Measurements from ENCODE around the gene BEST4.

Gene BEST4

DNA sequence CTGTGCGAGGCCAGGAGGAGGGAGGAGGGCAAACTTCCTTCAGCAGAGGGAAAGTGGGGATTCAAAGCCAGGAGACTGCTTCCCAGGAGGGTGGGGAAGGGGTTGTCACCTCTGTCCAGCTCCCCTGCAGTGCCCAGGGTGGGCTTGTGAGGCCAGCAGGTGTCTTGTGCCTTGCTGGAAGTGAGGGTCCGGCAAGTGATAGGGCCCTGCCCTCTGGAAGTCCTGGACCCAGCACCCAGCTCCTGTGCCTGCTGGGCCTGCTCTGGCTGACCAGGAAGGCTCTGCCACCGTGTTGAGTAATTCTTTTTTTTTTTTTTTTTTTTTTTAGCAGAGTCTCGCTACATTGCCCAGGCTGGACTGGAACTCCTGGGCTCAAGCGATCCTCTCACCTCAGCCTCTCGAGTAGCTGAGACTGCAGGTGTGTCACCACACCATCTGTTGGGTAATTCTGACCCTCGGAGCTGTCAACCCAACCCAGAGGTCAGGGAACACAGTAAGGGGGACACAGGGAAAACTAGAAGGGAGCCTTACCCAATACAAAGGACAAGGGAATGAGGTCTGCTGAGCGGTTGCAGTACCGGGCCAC lies 1.0 kb downstream of the BEST4 start:
- in situ Hi-C loops (cut with HindIII; ENCODE audit: low sequenced_read_pairs), result no loop called here
- DNase-seq (ENCODE audit: low read depth), result no peak
- H3K4me3 ChIP-seq (ENCODE audit: low read depth, low read length), result no peak overlapping the region
- TF ChIP-seq, protein P1, sequence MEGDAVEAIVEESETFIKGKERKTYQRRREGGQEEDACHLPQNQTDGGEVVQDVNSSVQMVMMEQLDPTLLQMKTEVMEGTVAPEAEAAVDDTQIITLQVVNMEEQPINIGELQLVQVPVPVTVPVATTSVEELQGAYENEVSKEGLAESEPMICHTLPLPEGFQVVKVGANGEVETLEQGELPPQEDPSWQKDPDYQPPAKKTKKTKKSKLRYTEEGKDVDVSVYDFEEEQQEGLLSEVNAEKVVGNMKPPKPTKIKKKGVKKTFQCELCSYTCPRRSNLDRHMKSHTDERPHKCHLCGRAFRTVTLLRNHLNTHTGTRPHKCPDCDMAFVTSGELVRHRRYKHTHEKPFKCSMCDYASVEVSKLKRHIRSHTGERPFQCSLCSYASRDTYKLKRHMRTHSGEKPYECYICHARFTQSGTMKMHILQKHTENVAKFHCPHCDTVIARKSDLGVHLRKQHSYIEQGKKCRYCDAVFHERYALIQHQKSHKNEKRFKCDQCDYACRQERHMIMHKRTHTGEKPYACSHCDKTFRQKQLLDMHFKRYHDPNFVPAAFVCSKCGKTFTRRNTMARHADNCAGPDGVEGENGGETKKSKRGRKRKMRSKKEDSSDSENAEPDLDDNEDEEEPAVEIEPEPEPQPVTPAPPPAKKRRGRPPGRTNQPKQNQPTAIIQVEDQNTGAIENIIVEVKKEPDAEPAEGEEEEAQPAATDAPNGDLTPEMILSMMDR (IDR thresholded peaks at IDR 0.05; ENCODE audit: low read depth, low read length, missing control alignments), result no peak

DNA sequence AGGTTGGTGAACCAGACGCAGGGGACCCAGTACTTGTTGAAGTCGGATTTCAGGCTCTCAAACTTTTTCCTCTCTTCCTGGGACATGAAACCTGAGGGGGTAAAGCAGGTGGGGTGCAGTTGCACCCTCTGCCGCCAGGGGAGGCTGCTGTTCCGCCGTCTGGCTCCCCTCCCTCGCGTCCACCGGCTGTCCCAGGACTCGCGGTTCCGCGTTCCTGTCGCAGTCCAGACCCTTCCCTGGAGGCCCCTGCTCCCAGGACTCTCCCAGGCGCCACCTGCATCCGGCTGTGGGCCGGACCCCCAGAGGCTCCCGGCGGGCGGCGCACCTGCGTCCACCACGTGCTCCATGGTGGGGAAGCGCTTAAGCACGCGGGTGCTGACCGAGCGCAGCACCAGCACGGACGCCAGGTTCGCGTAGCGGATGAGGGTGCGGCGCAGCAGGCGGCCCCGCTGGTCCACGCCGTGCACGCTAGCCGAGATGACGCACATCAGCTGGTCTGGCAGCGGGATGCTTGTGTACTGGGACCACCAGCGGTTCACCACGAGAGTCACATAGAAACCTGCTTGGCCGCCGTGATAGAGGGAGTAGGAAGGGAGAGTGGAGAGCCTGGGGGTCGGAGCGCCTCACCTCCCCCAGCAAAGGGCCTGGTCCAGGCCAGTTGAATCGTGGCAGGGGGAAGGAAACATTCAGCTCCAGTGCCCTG lies 1.7 kb downstream of the BEST4 start:
- TF ChIP-seq, protein P1 (IDR thresholded peaks at IDR 0.05; ENCODE audit: low read depth, low read length, missing control alignments), result peak; percentile 99
- peak overlapping the region; percentile 28 for H3K4me3 ChIP-seq (ENCODE audit: low read depth, low read length)
- no peak for DNase-seq (ENCODE audit: low read depth)
- in situ Hi-C loops (cut with HindIII; ENCODE audit: low sequenced_read_pairs), result no loop called here

DNA sequence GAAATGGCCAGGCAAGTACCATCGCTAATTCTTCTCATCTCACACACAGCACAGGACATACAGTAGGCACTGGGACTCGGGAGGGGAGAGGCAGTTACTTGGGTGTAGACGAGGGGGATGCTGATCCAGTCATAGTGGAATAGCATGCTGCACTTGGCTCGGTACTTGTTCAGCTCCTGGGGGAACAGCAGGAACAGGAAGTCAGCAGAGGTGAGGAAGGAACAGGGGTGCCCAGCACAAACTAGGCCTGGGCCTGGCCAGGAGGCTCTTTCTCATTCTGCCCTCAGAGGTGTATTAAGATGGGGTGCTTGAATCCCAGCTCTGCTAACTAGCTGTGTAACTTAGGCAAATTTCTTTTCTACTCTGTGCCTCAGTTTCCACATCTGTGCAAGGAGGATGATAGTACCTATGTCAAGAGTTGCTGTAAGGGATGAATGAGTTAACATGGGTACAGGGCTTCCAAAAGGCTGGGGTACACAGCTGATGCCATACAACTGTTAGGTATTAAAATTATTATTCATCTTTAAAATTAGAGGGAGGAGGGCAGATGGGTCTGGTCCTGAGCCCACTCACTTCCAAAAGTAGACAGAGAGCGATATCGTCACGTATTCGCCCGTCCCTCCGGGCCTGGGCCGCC lies 2.4 kb downstream of the BEST4 start:
- in situ Hi-C loops (cut with HindIII; ENCODE audit: low sequenced_read_pairs), result no loop called here
- TF ChIP-seq, protein P1 (IDR thresholded peaks at IDR 0.05; ENCODE audit: low read depth, low read length, missing control alignments), result no peak
- no peak for DNase-seq (ENCODE audit: low read depth)
- H3K4me3 ChIP-seq (ENCODE audit: low read depth, low read length), result no peak overlapping the region

DNA sequence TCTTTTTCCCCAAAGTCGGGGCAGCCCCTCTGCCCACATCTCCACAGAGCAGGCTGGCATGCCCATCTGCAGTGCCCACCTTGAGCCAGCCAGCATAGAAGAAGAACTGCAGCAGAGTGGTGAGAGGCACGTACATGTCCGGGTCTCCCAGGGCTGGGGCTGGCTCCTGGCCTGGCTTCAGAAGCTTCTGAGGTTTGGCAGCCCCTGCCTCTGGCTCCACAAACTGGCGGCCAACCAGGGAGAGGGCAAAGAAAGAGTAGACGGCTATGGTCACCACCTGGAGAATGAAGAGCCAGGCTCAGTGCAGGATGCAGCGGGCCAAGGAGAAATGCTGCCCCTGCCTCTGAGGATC lies 3.0 kb downstream of the BEST4 start:
- H3K4me3 ChIP-seq (ENCODE audit: low read depth, low read length), result no peak overlapping the region
- in situ Hi-C loops (cut with HindIII; ENCODE audit: low sequenced_read_pairs), result no loop called here
- TF ChIP-seq, protein P1 (IDR thresholded peaks at IDR 0.05; ENCODE audit: low read depth, low read length, missing control alignments), result no peak
- no peak for DNase-seq (ENCODE audit: low read depth)

DNA sequence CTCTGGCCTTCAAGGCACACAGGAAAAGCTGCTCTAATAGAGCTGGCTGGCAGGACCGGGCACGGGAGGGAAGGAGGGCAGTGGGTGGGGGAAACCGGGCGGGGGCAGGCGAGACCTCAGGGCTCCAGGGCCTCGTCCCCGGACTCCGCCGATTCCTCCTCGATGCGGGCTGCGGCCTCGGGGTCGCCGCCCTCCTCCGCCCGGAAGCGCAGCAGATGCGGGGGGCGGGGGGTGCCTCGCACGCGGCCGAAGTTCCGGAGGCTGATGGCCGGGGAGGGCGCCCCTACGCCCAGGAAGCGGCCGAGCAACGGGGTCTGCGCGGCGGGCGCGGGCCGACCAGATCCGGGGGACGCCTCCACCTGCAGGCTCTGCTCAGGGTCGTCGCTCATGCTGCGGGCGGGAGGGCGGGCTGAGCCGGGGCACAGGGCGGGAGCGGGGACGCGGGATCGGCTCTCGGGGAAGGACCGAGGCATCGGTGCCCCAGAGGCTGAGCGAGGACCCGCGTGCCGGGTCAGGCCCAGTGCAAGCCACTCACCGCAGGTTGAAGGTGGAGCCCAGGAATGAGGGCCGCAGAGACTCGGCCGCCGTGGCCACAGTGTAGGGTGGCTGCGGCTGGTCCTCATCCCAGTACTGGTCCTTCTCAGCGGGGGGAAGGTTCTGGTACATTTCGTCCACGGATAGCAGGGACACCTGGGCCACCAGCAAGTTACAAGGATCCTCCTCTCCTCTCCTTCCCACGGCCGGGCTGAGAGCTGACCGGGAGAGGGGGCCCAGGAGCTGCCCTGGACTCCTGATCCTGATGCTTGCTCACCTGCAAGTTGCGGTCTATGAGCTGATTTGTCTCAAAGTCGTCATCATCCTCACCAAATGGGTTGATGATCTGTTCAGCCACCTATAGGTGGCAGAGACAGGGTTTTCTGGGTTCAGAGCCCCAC lies 3.6 kb downstream of the BEST4 start:
- peak overlapping the region; percentile 18 for H3K4me3 ChIP-seq (ENCODE audit: low read depth, low read length)
- in situ Hi-C loops (cut with HindIII; ENCODE audit: low sequenced_read_pairs), result no loop called here
- no peak for DNase-seq (ENCODE audit: low read depth)

More for the DNA sequence above, 3.6 kb downstream of the BEST4 start:
- TF ChIP-seq, protein P1 (IDR thresholded peaks at IDR 0.05; ENCODE audit: low read depth, low read length, missing control alignments), result peak; percentile 34
